HepG2 (cell line): ENCODE data around the gene MRGPRE. TPM values are rescaled to one million over a fixed set of nuclear protein-coding genes. Genes with fewer than 3 reads are reported as not detected.

Source experiments
- ATAC-seq: fragments of 200-7000 bp; cut with Tn5 transposase; 3 replicates; pipeline ENCODE4 v1.9.1; 2020; ENCODE audit warnings: mild to moderate bottlenecking, moderate library complexity
- BruUV-seq: library from RNA; stranded (reverse); fragments of 400-500 nt; replicated peaks from 2 replicates; lab custom pipeline; 2021; lab: Mats Ljungman, UMichigan
- CTCF ChIA-PET: fragments of 300-600 bp; formaldehyde crosslinking; extraction: SDS; loops from one replicate; lab custom pipeline; 2021; ENCODE audit warnings: low total read pairs, inconsistent platforms, low intra/inter-chr PET ratio; lab: Yijun Ruan, JAX
- POLR2A ChIA-PET: fragments of 350-600 bp; sonication (Branson Sonifier 250); formaldehyde crosslinking; loops from one replicate; lab custom pipeline; 2020; ENCODE audit warnings: antibody characterized with exemption, inconsistent platforms; lab: Yijun Ruan, JAX
- DNase-seq: peaks from one replicate; pipeline ENCODE4 v3.0.0-alpha.2; 2015; ENCODE audit warnings: low spot score
- FAIRE-seq: peaks from 3 replicates; lab custom pipeline; 2011; peaks lifted over from hg19 to GRCh38; lab: Jason Lieb, UNC
- H2AFZ ChIP-seq: one replicate; pipeline ENCODE4 v1.6.1; 2011; ENCODE audit warnings: low read length, inconsistent platforms
- H3K27ac ChIP-seq: fragments of 300-600 bp; 3 replicates; pipeline ENCODE4 v1.8.0; 2011; ENCODE audit warnings: mixed run types, mild to moderate bottlenecking, mixed read lengths, low read length, inconsistent platforms; ENCODE audit not compliant: insufficient read depth; ENCODE audit errors: extremely low read length
- H3K27me3 ChIP-seq, 2 experiments: fragments of 200-600 bp in 1 of 2; 2 replicates in 1 of 2; 3 replicates in 1 of 2; pipeline versions ENCODE4 v1.6.0 to v1.8.0; 2011; ENCODE audit warnings: low read length in 2 of 2, mild to moderate bottlenecking in 2 of 2, moderate library complexity in 2 of 2, inconsistent platforms in 1 of 2; ENCODE audit not compliant: insufficient read depth in 2 of 2, control insufficient read depth in 1 of 2
- H3K36me3 ChIP-seq, 2 experiments: fragments of 200-600 bp in 1 of 2; replicated peaks in 1 of 2; 2 replicates in 1 of 2; 3 replicates in 1 of 2; pipeline versions ENCODE4 v1.5.1 to v1.8.0; 2011; ENCODE audit warnings: low read length in 2 of 2, inconsistent platforms in 1 of 2; ENCODE audit not compliant: insufficient read depth in 2 of 2, control insufficient read depth in 1 of 2
- H3K4me1 ChIP-seq: 2 replicates; pipeline ENCODE4 v1.5.1; 2012; ENCODE audit warnings: low read length, inconsistent platforms; ENCODE audit not compliant: insufficient read depth
- H3K4me2 ChIP-seq: 2 replicates; pipeline ENCODE4 v1.6.0; 2011; ENCODE audit warnings: low read depth, low read length, inconsistent platforms
- H3K4me3 ChIP-seq, 3 experiments: fragments of 200-600 bp in 1 of 3; sonication (generic), shearing (Covaris generic) in 1 of 3; replicated peaks in 1 of 3; 2 replicates each; pipeline ENCODE4 v1.5.1; 2011 to 2016; ENCODE audit warnings: low read length in 3 of 3, inconsistent platforms in 2 of 3, low read depth in 2 of 3, mild to moderate bottlenecking in 2 of 3, control low read depth in 1 of 3, mixed read lengths in 1 of 3; ENCODE audit not compliant: insufficient read depth in 1 of 3
- H3K79me2 ChIP-seq: one replicate; pipeline ENCODE4 v1.6.1; 2011; ENCODE audit warnings: low read length, inconsistent platforms; ENCODE audit not compliant: insufficient read depth
- H3K9ac ChIP-seq: 2 replicates; pipeline ENCODE4 v1.6.0; 2011; ENCODE audit warnings: mild to moderate bottlenecking, low read depth, low read length, inconsistent platforms; ENCODE audit not compliant: insufficient read depth
- H3K9me3 ChIP-seq: 2 replicates; pipeline ENCODE4 v1.5.1; 2012; ENCODE audit warnings: mild to moderate bottlenecking, low read length
- H4K20me1 ChIP-seq: 2 replicates; pipeline ENCODE4 v1.6.0; 2011; ENCODE audit warnings: inconsistent platforms, mild to moderate bottlenecking, low read length, moderate library complexity; ENCODE audit not compliant: insufficient read depth
- ARID4A ChIP-seq: sonication (generic); formaldehyde crosslinking; IDR thresholded peaks from 2 replicates; pipeline ENCODE4 v1.5.0; 2020; ENCODE audit warnings: mild to moderate bottlenecking, missing genetic modification reagents, borderline replicate concordance
- CBFB ChIP-seq: sonication (generic); formaldehyde crosslinking; IDR thresholded peaks from 2 replicates; pipeline ENCODE4 v1.4.0; 2020; ENCODE audit warnings: missing genetic modification reagents
- JARID2 ChIP-seq: sonication (generic); formaldehyde crosslinking; IDR thresholded peaks from 2 replicates; pipeline ENCODE4 v1.8.1; 2023; ENCODE audit warnings: missing genetic modification reagents, inconsistent platforms; ENCODE audit not compliant: insufficient replicate concordance
- PAXIP1 ChIP-seq: sonication (generic); formaldehyde crosslinking; conservative IDR thresholded peaks from 2 replicates; pipeline ENCODE4 v1.4.0; 2020; ENCODE audit warnings: mild to moderate bottlenecking, missing genetic modification reagents, moderate library complexity
- PTBP1 ChIP-seq: fragments of 200-400 bp; formaldehyde crosslinking; IDR thresholded peaks from 2 replicates; pipeline ENCODE4 v1.6.1; 2018; ENCODE audit warnings: low read length, low read depth; ENCODE audit not compliant: poor library complexity, severe bottlenecking
- ZNF326 ChIP-seq: sonication (generic); formaldehyde crosslinking; IDR thresholded peaks from 2 replicates; pipeline ENCODE4 v1.4.0; 2020; ENCODE audit warnings: missing genetic modification reagents, borderline replicate concordance
- ZNF563 ChIP-seq: sonication (generic); formaldehyde crosslinking; IDR thresholded peaks from 2 replicates; pipeline ENCODE4 v1.8.0; 2022; ENCODE audit warnings: mild to moderate bottlenecking, moderate library complexity, missing genetic modification reagents
- WGBS: methylation state at CpG from one replicate; pipeline ENCODE4 v1.1.6; 2017; ENCODE audit warnings: low lambda C conversion rate; 5-methylcytosine and 5-hydroxymethylcytosine counted together
- in situ Hi-C: cut with HindIII; loops from 2 replicates; pipeline ENCODE4 v1.10.0; 2017; ENCODE audit warnings: low pct_unique_long_range_greater_than_20kb; ENCODE audit not compliant: extremely low pct_ligation_motif_present
- intact Hi-C: fragments of 100-400 bp; cut with micrococcal nuclease; formaldehyde crosslinking; loops from one replicate; pipeline ENCODE4 v1.10.0; 2022; ENCODE audit not compliant: unreplicated experiment
- polyA plus RNA-seq, 8 experiments: library from polyadenylated mRNA; depleted of rRNA in 3 of 8; stranded (reverse) in 7 of 8; unstranded in 1 of 8; fragments of >200 nt; fragmentation: Illumina TruSeq in 4 of 8; extraction: Trizol in 4 of 8; gene quantifications; 2 replicates each; pipeline versions ENCODE4 v1.2.1 to v1.2.3, GENCODE V29; 2011 to 2016; ENCODE audit warnings: low read depth in 4 of 8, missing spikeins in 1 of 8, mixed read lengths in 1 of 8; ENCODE audit not compliant: insufficient read depth in 1 of 8
- total RNA-seq, 5 experiments: library from RNA; depleted of rRNA; stranded (reverse); fragments of >200 nt; fragmentation: Illumina TruSeq; extraction: Trizol; gene quantifications; 2 replicates each; pipeline ENCODE4 v1.2.3, GENCODE V29; 2016; ENCODE audit warnings: low read depth in 1 of 5

The MRGPRE gene
- total and polyA plus RNA-seq, 2 of the 13 experiments (the other 11 are each of a cell fraction or from before 2014, with no cell fraction given): not detected

GRCh38 chr11:3230636-3231549, 1.3 kb downstream of the MRGPRE start:
- BruUV-seq: no TSS peak
- no peak for TF ChIP-seq CBFB (CRISPR knock-in tag)
- no peak for TF ChIP-seq PAXIP1
- TF ChIP-seq JARID2 (CRISPR knock-in tag): no peak
- no peak for TF ChIP-seq ZNF326 (CRISPR knock-in tag)
- TF ChIP-seq ARID4A: no peak
- TF ChIP-seq PTBP1: no peak
- TF ChIP-seq ZNF563 (CRISPR knock-in tag): no peak
- TF ChIP-seq, all 625 proteins: peak for 0
- intact Hi-C loops: no loop called here
- no peaks in the 10 kb centered on the region for H4K20me1 ChIP-seq
- no peaks in the 10 kb centered on the region for H3K9me3 ChIP-seq
- no peak overlapping the region for H3K4me2 ChIP-seq
- POLR2A ChIA-PET: no interaction called here
- no peaks in the 10 kb centered on the region for H3K79me2 ChIP-seq
- H3K27me3 ChIP-seq: peaks cover 16 to 80% of the 10 kb centered on the region in 2 experiments
- H3K27ac ChIP-seq: no peak overlapping the region
- H3K36me3 ChIP-seq: no peaks in the 10 kb centered on the region
- ATAC-seq: no peak
- H2AFZ ChIP-seq: no peak overlapping the region
- H3K9ac ChIP-seq: no peak overlapping the region
- no peak for DNase-seq
- no peak overlapping the region for H3K4me3 ChIP-seq
- in situ Hi-C loops: no loop called here
- no peak for FAIRE-seq
- CTCF ChIA-PET: no interaction called here
- under 1% methylated on average over 7 of the region's 12 CpGs for WGBS
- no peaks in the 10 kb centered on the region for H3K4me1 ChIP-seq
